ENCODE data around the gene UROC1. TPM values are rescaled to one million over a fixed set of nuclear protein-coding genes. Genes with fewer than 3 reads are reported as not detected.

UROC1 gene
- total and polyA plus RNA-seq, 2 of the 13 experiments (the other 11 are each of a cell fraction or from before 2014, with no cell fraction given) = 0.71 to 1.3 TPM

- no peak for FAIRE-seq
- POLR2A ChIA-PET = no interaction called here
Measured at GRCh38 chr3:126448893-126449180, 68.7 kb downstream of the UROC1 start.

GRCh38 chr3:126448136-126448892, 69.3 kb downstream of the UROC1 start:
- TF ChIP-seq ZNF781 (CRISPR knock-in tag; IDR thresholded peaks at IDR 0.05; ENCODE audit: borderline replicate concordance, not compliant biosample characterization) (no peak), MIXL1 (CRISPR knock-in tag; IDR thresholded peaks at IDR 0.05) (no peak)
- no peaks in the 10 kb centered on the region for H3K27me3 ChIP-seq (ENCODE audit: control insufficient read depth in 1 of 2, insufficient read depth in 2 of 2, low read length in 2 of 2)
- H3K9me3 ChIP-seq (ENCODE audit: low read length) = no peaks in the 10 kb centered on the region
- POLR2A ChIA-PET = interaction anchor here (1.2 kb wide), 1 partner anchor 24 kb away, joined by 3 read pairs; no protein-coding TSS in a partner anchor
- no peaks in the 10 kb centered on the region for H3K79me2 ChIP-seq (ENCODE audit: insufficient read depth, low read length)
- H4K20me1 ChIP-seq (ENCODE audit: insufficient read depth, low read length) = 0 out of 2 replicates have a peak, but pooled peaks cover 3% of the 10 kb centered on the region
- 96% methylated on average over 15 of the region's 17 CpGs for WGBS (ENCODE audit: low lambda C conversion rate)
- H2AFZ ChIP-seq (ENCODE audit: low read length) = no peak overlapping the region
- H3K4me2 ChIP-seq (ENCODE audit: low read depth, low read length) = no peak overlapping the region
- peaks cover 14 to 57% of the 10 kb centered on the region in 2 experiments; a peak in 4 of 5 replicates for H3K36me3 ChIP-seq (replicated peaks in 1 of 2; ENCODE audit: control insufficient read depth in 1 of 2, insufficient read depth in 2 of 2, low read length in 2 of 2)
- intact Hi-C loops (cut with micrococcal nuclease; ENCODE audit: unreplicated experiment) (no loop called here), in situ Hi-C loops (cut with HindIII; ENCODE audit: extremely low pct_ligation_motif_present, low pct_unique_long_range_greater_than_20kb) (no loop called here)
- no peak overlapping the region for H3K27ac ChIP-seq (ENCODE audit: extremely low read length, insufficient read depth, low read length)
- CTCF ChIA-PET (ENCODE audit: low intra/inter-chr PET ratio, low total read pairs) = no interaction called here
- DNase-seq (ENCODE audit: low spot score) (no peak), FAIRE-seq (no peak), ATAC-seq (no peak)
- BruUV-seq (replicated peaks) = no TSS peak
- no peak overlapping the region for H3K4me3 ChIP-seq (replicated peaks in 1 of 3; ENCODE audit: insufficient read depth in 1 of 3, low read depth in 2 of 3, low read length in 3 of 3)
- H3K9ac ChIP-seq (ENCODE audit: insufficient read depth, low read depth, low read length) = no peak overlapping the region
- H3K4me1 ChIP-seq (ENCODE audit: insufficient read depth, low read length) = peaks cover 17% of the 10 kb centered on the region

More at GRCh38 chr3:126448893-126449180, 68.7 kb downstream of the UROC1 start:
- TF ChIP-seq ZNF451 (CRISPR knock-in tag; IDR thresholded peaks at IDR 0.05) (no peak), HCFC1 (IDR thresholded peaks at IDR 0.05; ENCODE audit: low read depth, low read length) (no peak), TAF15 (IDR thresholded peaks at IDR 0.05; ENCODE audit: low read depth, low read length, poor library complexity, severe bottlenecking) (no peak), PLRG1 (conservative IDR thresholded peaks at IDR 0.05) (no peak), SOX5 (CRISPR knock-in tag; IDR thresholded peaks at IDR 0.05; ENCODE audit: borderline replicate concordance) (no peak), ZNF792 (CRISPR knock-in tag; IDR thresholded peaks at IDR 0.05) (no peak), RFXAP (CRISPR knock-in tag; IDR thresholded peaks at IDR 0.05; ENCODE audit: borderline replicate concordance) (no peak), U2AF2 (IDR thresholded peaks at IDR 0.05; ENCODE audit: low read depth, low read length) (no peak), RAD51 (IDR thresholded peaks at IDR 0.05; ENCODE audit: borderline replicate concordance) (no peak)
- DNase-seq (ENCODE audit: low spot score) = no peak
- BruUV-seq (replicated peaks) = no TSS peak
- Histone ChIP-seq H3K27me3 (ENCODE audit: control insufficient read depth in 1 of 2, insufficient read depth in 2 of 2, low read length in 2 of 2) (no peaks in the 10 kb centered on the region), H3K4me2 (ENCODE audit: low read depth, low read length) (no peak overlapping the region), H3K9ac (ENCODE audit: insufficient read depth, low read depth, low read length) (no peak overlapping the region), H3K27ac (ENCODE audit: extremely low read length, insufficient read depth, low read length) (no peak overlapping the region), H3K4me3 (replicated peaks in 1 of 3; ENCODE audit: insufficient read depth in 1 of 3, low read depth in 2 of 3, low read length in 3 of 3) (no peak overlapping the region), H2AFZ (ENCODE audit: low read length) (no peak overlapping the region), H3K4me1 (ENCODE audit: insufficient read depth, low read length) (peaks cover 17% of the 10 kb centered on the region), H3K79me2 (ENCODE audit: insufficient read depth, low read length) (no peaks in the 10 kb centered on the region), H4K20me1 (ENCODE audit: insufficient read depth, low read length) (0 out of 2 replicates have a peak, but pooled peaks cover 3% of the 10 kb centered on the region), H3K9me3 (ENCODE audit: low read length) (no peaks in the 10 kb centered on the region), H3K36me3 (replicated peaks in 1 of 2; ENCODE audit: control insufficient read depth in 1 of 2, insufficient read depth in 2 of 2, low read length in 2 of 2) (peaks cover 14 to 61% of the 10 kb centered on the region in 2 experiments; a peak in 4 of 5 replicates)
- WGBS (ENCODE audit: low lambda C conversion rate) = 97% methylated on average over 4 of the region's 8 CpGs
- intact Hi-C loops (cut with micrococcal nuclease; ENCODE audit: unreplicated experiment) = no loop called here
- CTCF ChIA-PET (ENCODE audit: low intra/inter-chr PET ratio, low total read pairs) = no interaction called here
- in situ Hi-C loops (cut with HindIII; ENCODE audit: extremely low pct_ligation_motif_present, low pct_unique_long_range_greater_than_20kb) = no loop called here
- no peak for ATAC-seq
